NB4 (cell line): ENCODE data around the gene ARHGEF17.

Experiments used
- MYC ChIP-seq: IDR thresholded peaks from 2 replicates; pipeline ENCODE4 v1.6.1; 2011; ENCODE audit warnings: low read depth, low read length
- POLR2A ChIP-seq: IDR thresholded peaks from 2 replicates; pipeline ENCODE4 v1.6.1; 2011; ENCODE audit warnings: mild to moderate bottlenecking; ENCODE audit not compliant: insufficient read length; ENCODE audit errors: extremely low read depth
- TF ChIP-seq, protein P1 (sequence below): IDR thresholded peaks from one replicate; pipeline ENCODE4 v1.5.1; 2012; ENCODE audit warnings: low read depth, low read length
- TF ChIP-seq, protein P2 (sequence below): IDR thresholded peaks from 2 replicates; pipeline ENCODE4 v1.6.1; 2011; ENCODE audit warnings: low read depth, low read length

DNA sequence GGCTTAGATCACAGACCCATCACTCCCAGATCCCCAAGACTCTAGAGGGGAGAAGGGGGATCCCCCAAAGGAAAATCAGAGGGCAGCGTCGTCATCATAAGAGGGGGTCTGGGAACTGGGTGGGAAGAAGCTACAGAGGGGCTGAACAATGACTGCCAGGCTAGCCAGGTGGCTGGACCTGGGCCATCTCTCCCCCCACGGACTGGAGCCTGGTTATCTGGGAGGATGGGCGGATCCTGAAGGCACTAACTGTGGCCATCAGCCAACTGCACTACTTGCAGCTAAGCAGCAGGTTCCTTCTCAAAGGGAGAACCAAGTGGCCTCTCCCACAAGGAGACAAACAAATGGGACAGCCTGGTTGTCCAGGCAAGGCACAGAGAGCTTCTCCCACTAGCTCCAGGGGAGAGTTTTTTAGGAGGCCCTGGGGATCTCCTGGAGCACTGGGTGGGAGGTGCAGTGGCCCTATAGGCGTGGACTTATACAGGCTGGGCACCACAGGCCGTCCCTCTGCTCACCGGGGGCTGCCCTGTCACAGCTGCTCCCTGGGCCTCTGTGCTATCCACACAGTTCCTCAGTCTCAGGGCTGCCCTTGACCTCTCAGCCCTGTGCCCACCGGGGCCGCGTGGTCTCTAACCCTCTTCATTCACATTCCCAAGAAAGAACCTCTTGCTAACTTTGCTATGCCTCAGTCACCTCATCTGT, 20.5 kb upstream of the ARHGEF17 start:
- TF ChIP-seq, protein P1, sequence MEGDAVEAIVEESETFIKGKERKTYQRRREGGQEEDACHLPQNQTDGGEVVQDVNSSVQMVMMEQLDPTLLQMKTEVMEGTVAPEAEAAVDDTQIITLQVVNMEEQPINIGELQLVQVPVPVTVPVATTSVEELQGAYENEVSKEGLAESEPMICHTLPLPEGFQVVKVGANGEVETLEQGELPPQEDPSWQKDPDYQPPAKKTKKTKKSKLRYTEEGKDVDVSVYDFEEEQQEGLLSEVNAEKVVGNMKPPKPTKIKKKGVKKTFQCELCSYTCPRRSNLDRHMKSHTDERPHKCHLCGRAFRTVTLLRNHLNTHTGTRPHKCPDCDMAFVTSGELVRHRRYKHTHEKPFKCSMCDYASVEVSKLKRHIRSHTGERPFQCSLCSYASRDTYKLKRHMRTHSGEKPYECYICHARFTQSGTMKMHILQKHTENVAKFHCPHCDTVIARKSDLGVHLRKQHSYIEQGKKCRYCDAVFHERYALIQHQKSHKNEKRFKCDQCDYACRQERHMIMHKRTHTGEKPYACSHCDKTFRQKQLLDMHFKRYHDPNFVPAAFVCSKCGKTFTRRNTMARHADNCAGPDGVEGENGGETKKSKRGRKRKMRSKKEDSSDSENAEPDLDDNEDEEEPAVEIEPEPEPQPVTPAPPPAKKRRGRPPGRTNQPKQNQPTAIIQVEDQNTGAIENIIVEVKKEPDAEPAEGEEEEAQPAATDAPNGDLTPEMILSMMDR, result no peak
- TF ChIP-seq POLR2A (no peak), MYC (no peak)
- TF ChIP-seq, protein P2, sequence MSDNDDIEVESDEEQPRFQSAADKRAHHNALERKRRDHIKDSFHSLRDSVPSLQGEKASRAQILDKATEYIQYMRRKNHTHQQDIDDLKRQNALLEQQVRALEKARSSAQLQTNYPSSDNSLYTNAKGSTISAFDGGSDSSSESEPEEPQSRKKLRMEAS, result no peak
